Mucosa of descending colon (tissue), 3 donors: ENCODE results near the gene CCDC60. TPM values are rescaled to one million over a fixed set of nuclear protein-coding genes. Genes with fewer than 3 reads are reported as not detected.

Source experiments
- ATAC-seq: fragments of 200-7000 bp; cut with Tn5 transposase; one replicate; pipeline ENCODE4 v1.9.1; 2020; ENCODE audit warnings: mild to moderate bottlenecking, moderate library complexity
- DNase-seq, 3 donors: peaks; one replicate each; pipeline ENCODE4 v3.0.0-alpha.2; 2020
- H3K36me3 ChIP-seq: fragments of 200-600 bp; one replicate; pipeline ENCODE4 v1.8.0; 2021; ENCODE audit warnings: low read depth, mild to moderate bottlenecking
- H3K4me1 ChIP-seq: fragments of 200-600 bp; one replicate; pipeline ENCODE4 v1.8.0; 2021; ENCODE audit warnings: low read depth, mild to moderate bottlenecking
- H3K4me3 ChIP-seq: fragments of 200-600 bp; one replicate; pipeline ENCODE4 v1.8.0; 2021; ENCODE audit warnings: mild to moderate bottlenecking
- H3K9me3 ChIP-seq: fragments of 200-600 bp; one replicate; pipeline ENCODE4 v1.8.0; 2021; ENCODE audit warnings: mild to moderate bottlenecking
- CTCF ChIP-seq: fragments of 200-600 bp; IDR thresholded peaks from one replicate; pipeline ENCODE4 v1.8.0; 2022; ENCODE audit warnings: antibody characterized with exemption, mild to moderate bottlenecking
- intact Hi-C, 2 donors: fragments of 100-400 bp; cut with DNase I in 1 of 2; cut with micrococcal nuclease in 1 of 2; formaldehyde crosslinking; loops; one replicate each; pipeline versions ENCODE4 v1.11.0 to v1.11.1; 2022; cut with DNase I, micrococcal nuclease
- total RNA-seq, 3 donors: library from RNA; stranded (reverse); fragmentation: NEBNext Ultra II Directional in 2 of 3; extraction: Animal tissue kit (Norgen Biotek cat#: 25700) in 2 of 3; gene quantifications; one replicate each; pipeline versions ENCODE4 v1.2.1 to v1.2.4, GENCODE V29; 2021 to 2023
- donor health status: DM: no; HTN: no; CAD: no; lungs with moderate emphysema.
- donor health status: DM: no; HTN: no; CAD: no.
- donor health status: DM: no; HTN: yes; CAD: no.

The CCDC60 gene
- total RNA-seq, 3 donors from 2014 or later = 2.2 to 3.5 (median 2.9) TPM

- no peak for DNase-seq
- no peak overlapping the region for H3K4me3 ChIP-seq
- H3K36me3 ChIP-seq = no peaks in the 10 kb centered on the region
- no peak for TF ChIP-seq CTCF
- no peaks in the 10 kb centered on the region for H3K4me1 ChIP-seq
- intact Hi-C loops = no loop called here
- no peaks in the 10 kb centered on the region for H3K9me3 ChIP-seq
- ATAC-seq = no peak
Observed at GRCh38 chr12:119338593-119339363, 4.2 kb downstream of the CCDC60 start.

GRCh38 chr12:119340578-119340977, 6.0 kb downstream of the CCDC60 start:
- H3K4me1 ChIP-seq = no peaks in the 10 kb centered on the region
- intact Hi-C loops = no loop called here
- H3K36me3 ChIP-seq = no peaks in the 10 kb centered on the region
- no peak for TF ChIP-seq CTCF
- no peak overlapping the region for H3K4me3 ChIP-seq
- H3K9me3 ChIP-seq = no peaks in the 10 kb centered on the region
- DNase-seq (no peak), ATAC-seq (no peak)

- Histone ChIP-seq H3K36me3 (no peaks in the 10 kb centered on the region), H3K4me3 (no peak overlapping the region), H3K4me1 (no peaks in the 10 kb centered on the region), H3K9me3 (no peaks in the 10 kb centered on the region)
- ATAC-seq = no peak
- TF ChIP-seq CTCF = no peak
- intact Hi-C loops = no loop called here
- no peak for DNase-seq
Observed at GRCh38 chr12:119341020-119341419, 6.5 kb downstream of the CCDC60 start.

GRCh38 chr12:119341988-119342387, 7.5 kb downstream of the CCDC60 start:
- no peak for DNase-seq
- Histone ChIP-seq H3K9me3 (no peaks in the 10 kb centered on the region), H3K4me3 (no peak overlapping the region), H3K4me1 (no peaks in the 10 kb centered on the region), H3K36me3 (no peaks in the 10 kb centered on the region)
- intact Hi-C loops = no loop called here
- ATAC-seq = no peak
- no peak for TF ChIP-seq CTCF

- H3K4me3 ChIP-seq = no peak overlapping the region
- no peak for TF ChIP-seq CTCF
- ATAC-seq (no peak), DNase-seq (no peak)
- H3K4me1 ChIP-seq = no peaks in the 10 kb centered on the region
- intact Hi-C loops = no loop called here
- H3K36me3 ChIP-seq = no peaks in the 10 kb centered on the region
- no peaks in the 10 kb centered on the region for H3K9me3 ChIP-seq
Observed at GRCh38 chr12:119343130-119343529, 8.6 kb downstream of the CCDC60 start.
